Colonic mucosa (tissue), 4 donors: ENCODE data around the gene LMO1. TPM values are rescaled to one million over a fixed set of nuclear protein-coding genes. Genes with fewer than 3 reads are reported as not detected.

Experiments
- DNase-seq: peaks from one replicate; pipeline ENCODE4 v3.0.0-alpha.2; 2020
- H3K27ac ChIP-seq: fragments of 200-600 bp; one replicate; pipeline ENCODE4 v1.8.0; 2021
- H3K27me3 ChIP-seq: fragments of 200-600 bp; one replicate; pipeline ENCODE4 v1.8.0; 2021
- H3K36me3 ChIP-seq: fragments of 200-600 bp; one replicate; pipeline ENCODE4 v1.8.0; 2021
- H3K4me1 ChIP-seq: fragments of 200-600 bp; one replicate; pipeline ENCODE4 v1.8.0; 2021; ENCODE audit warnings: mild to moderate bottlenecking
- H3K4me3 ChIP-seq: fragments of 200-600 bp; one replicate; pipeline ENCODE4 v1.8.0; 2021
- H3K9ac ChIP-seq, 2 donors: one replicate each; pipeline ENCODE4 v1.7.0; 2013; ENCODE audit warnings: control low read depth in 2 of 2, low read depth in 2 of 2, low read length in 2 of 2
- H3K9me3 ChIP-seq: fragments of 200-600 bp; one replicate; pipeline ENCODE4 v1.8.0; 2021
- intact Hi-C: fragments of 100-400 bp; cut with DNase I; formaldehyde crosslinking; loops from one replicate; pipeline ENCODE4 v1.14.1; 2022
- total RNA-seq, 2 donors: library from RNA; stranded (reverse); fragmentation: NEBNext Ultra II Directional in 1 of 2; extraction: Animal tissue kit (Norgen Biotek cat#: 25700) in 1 of 2; gene quantifications; one replicate each; pipeline ENCODE4 v1.2.1, GENCODE V29; 2021
- TF ChIP-seq, protein P1 (sequence below): fragments of 200-600 bp; IDR thresholded peaks from one replicate; pipeline ENCODE4 v1.8.0; 2022; ENCODE audit warnings: antibody characterized with exemption, mild to moderate bottlenecking
- donor health status: healthy.
- donor health status: DM: no; HTN: no; CAD: no.
- donor health status: DM: no; HTN: no; CAD: no.

The LMO1 gene
- total RNA-seq, 2 donors from 2014 or later = not detected

- H3K9ac ChIP-seq = no peak overlapping the region
- H3K9me3 ChIP-seq = no peaks in the 10 kb centered on the region
- no peak overlapping the region for H3K27ac ChIP-seq
- no peaks in the 10 kb centered on the region for H3K4me1 ChIP-seq
- no peak overlapping the region for H3K4me3 ChIP-seq
- DNase-seq = no peak
- H3K36me3 ChIP-seq = no peaks in the 10 kb centered on the region
- TF ChIP-seq, protein P1, sequence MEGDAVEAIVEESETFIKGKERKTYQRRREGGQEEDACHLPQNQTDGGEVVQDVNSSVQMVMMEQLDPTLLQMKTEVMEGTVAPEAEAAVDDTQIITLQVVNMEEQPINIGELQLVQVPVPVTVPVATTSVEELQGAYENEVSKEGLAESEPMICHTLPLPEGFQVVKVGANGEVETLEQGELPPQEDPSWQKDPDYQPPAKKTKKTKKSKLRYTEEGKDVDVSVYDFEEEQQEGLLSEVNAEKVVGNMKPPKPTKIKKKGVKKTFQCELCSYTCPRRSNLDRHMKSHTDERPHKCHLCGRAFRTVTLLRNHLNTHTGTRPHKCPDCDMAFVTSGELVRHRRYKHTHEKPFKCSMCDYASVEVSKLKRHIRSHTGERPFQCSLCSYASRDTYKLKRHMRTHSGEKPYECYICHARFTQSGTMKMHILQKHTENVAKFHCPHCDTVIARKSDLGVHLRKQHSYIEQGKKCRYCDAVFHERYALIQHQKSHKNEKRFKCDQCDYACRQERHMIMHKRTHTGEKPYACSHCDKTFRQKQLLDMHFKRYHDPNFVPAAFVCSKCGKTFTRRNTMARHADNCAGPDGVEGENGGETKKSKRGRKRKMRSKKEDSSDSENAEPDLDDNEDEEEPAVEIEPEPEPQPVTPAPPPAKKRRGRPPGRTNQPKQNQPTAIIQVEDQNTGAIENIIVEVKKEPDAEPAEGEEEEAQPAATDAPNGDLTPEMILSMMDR = no peak
- H3K27me3 ChIP-seq = no peaks in the 10 kb centered on the region
- intact Hi-C loops = no loop called here
These were observed 14.0 kb upstream of the LMO1 start for GRCh38 chr11:8277691-8278090.

DNA sequence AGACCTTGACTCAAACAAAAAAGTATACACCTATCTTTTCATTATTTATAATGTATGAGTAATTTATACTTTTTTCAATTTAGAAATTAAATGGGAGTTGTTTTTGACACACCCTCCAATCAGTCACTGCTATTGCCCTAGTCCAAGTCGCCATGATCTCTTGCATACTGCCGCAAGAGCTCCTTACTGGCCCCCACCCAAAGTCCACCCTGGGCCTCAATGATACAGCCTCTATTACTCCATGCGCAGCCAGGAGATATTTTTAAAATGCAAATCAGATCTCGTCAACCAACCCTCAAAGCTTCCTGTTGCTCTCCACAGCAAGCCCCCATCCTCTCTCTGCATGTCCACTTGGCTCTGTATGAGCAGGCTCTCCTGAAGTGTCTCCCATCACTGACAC lies 12.8 kb upstream of the LMO1 start:
- Histone ChIP-seq H3K27ac (no peak overlapping the region), H3K36me3 (no peaks in the 10 kb centered on the region), H3K27me3 (no peaks in the 10 kb centered on the region), H3K4me3 (no peak overlapping the region), H3K4me1 (no peaks in the 10 kb centered on the region), H3K9me3 (no peaks in the 10 kb centered on the region), H3K9ac (no peak overlapping the region)
- TF ChIP-seq, protein P1 = no peak
- intact Hi-C loops = no loop called here
- DNase-seq = no peak

- no peak overlapping the region for H3K4me3 ChIP-seq
- H3K4me1 ChIP-seq = no peaks in the 10 kb centered on the region
- no peak overlapping the region for H3K9ac ChIP-seq
- intact Hi-C loops = no loop called here
- no peaks in the 10 kb centered on the region for H3K9me3 ChIP-seq
- peaks cover 17% of the 10 kb centered on the region for H3K27me3 ChIP-seq
- no peaks in the 10 kb centered on the region for H3K36me3 ChIP-seq
- TF ChIP-seq, protein P1 = no peak
- DNase-seq = no peak
- no peak overlapping the region for H3K27ac ChIP-seq
These were observed 9.6 kb upstream of the LMO1 start for GRCh38 chr11:8273287-8273686.

DNA sequence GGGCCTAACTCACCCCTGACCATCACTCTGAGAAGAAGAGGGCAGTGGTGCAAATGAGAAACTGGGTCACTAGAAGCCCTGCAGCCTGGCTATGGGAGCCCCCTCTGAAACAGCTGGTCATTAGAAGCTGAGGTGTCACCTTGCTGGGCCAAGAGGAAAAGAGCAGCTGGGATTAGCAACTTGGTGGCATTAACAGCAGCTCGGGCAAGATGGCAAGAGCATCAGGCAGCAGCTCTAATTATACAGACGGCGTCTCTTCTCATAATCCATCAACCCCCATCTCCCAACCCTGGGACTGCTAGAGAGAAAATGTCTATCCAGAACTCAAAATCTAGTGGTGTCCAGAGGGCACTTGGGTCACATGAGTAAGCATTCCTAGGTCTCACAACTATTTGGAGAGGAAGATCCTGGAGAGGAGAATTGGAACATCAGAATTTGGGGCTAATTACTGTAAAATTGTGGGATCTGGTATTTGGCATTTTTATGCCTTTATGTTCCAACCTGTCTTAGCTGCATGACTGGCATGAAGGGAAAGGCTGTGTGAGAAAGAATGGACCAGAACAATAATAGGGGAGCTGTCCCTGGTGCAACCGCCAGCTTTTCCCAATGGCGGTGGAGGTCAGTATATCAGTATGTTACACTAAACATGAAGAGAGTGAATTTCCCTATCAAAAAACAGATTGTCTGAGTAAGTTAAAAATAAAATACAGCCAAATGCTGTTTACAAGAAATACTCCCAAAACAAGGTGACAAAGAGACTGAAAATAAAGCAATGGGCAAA lies 7.6 kb upstream of the LMO1 start:
- Histone ChIP-seq H3K27me3 (peaks cover 36% of the 10 kb centered on the region), H3K4me3 (no peak overlapping the region), H3K9ac (no peak overlapping the region), H3K4me1 (peaks cover 5% of the 10 kb centered on the region), H3K9me3 (no peaks in the 10 kb centered on the region), H3K27ac (no peak overlapping the region), H3K36me3 (no peaks in the 10 kb centered on the region)
- DNase-seq = no peak
- TF ChIP-seq, protein P1 = no peak
- intact Hi-C loops = no loop called here

DNA sequence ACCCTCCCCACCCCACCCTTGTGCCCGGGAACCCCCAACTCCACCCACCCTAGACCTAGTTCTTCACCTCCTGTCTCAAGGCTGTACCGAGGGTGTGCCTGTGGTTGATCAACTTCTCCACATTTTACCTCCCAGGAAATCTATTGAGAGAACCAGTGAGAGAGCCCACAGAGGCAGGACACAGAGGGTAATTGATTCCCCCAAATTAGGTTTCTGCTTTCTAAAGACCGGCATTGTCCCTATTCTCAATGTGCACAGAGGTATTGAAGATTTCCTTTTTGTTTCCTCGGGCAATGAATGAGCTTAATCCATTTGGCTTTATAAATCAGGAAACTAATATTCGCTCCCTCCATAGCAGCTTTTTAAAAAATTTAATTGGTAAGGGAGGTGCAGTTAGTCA lies 6.0 kb upstream of the LMO1 start:
- Histone ChIP-seq H3K27ac (no peak overlapping the region), H3K9me3 (no peaks in the 10 kb centered on the region), H3K4me1 (peaks cover 5% of the 10 kb centered on the region), H3K27me3 (peaks cover 43% of the 10 kb centered on the region), H3K9ac (no peak overlapping the region), H3K36me3 (no peaks in the 10 kb centered on the region), H3K4me3 (no peak overlapping the region)
- no peak for DNase-seq
- intact Hi-C loops = no loop called here
- TF ChIP-seq, protein P1 = no peak
